Adrenal gland (tissue), 12 donors: Measurements from ENCODE around the gene DST. TPM values are rescaled to one million over a fixed set of nuclear protein-coding genes. Genes with fewer than 3 reads are reported as not detected.
"Not testable (repeated sequence)": the region's sequence is repeated elsewhere in the genome, so short reads cannot be mapped to it uniquely, and the experiment has no call there.

Experiments
- DNase-seq, 7 donors: peaks; one replicate each; pipeline ENCODE4 v3.0.0-alpha.2; 2019 to 2020
- H3K27ac ChIP-seq, 5 donors: fragments of 200-600 bp; sonication (generic) in 4 of 5; 1 replicate in 3 of 5; 2 replicates in 2 of 5; pipeline versions ENCODE4 v1.5.1 to v1.8.0; 2016 to 2020; ENCODE audit warnings: mild to moderate bottlenecking in 1 of 5
- H3K27me3 ChIP-seq: fragments of 200-600 bp; 2 replicates; pipeline ENCODE4 v1.8.0; 2021
- H3K36me3 ChIP-seq, 2 donors: fragments of 200-600 bp; replicated peaks in 1 of 2; 1 replicate in 1 of 2; 2 replicates in 1 of 2; pipeline versions ENCODE4 v1.5.1 to v1.8.0; 2018 to 2022
- H3K4me1 ChIP-seq, 2 donors: fragments of 200-600 bp; replicated peaks in 1 of 2; 1 replicate in 1 of 2; 2 replicates in 1 of 2; pipeline versions ENCODE4 v1.5.1 to v1.8.0; 2018 to 2021
- H3K4me3 ChIP-seq, 4 donors: fragments of 200-600 bp; sonication (generic) in 3 of 4; one replicate each; pipeline ENCODE4 v1.5.1; 2016 to 2018
- H3K9me3 ChIP-seq, 3 donors: fragments of 200-600 bp; sonication (generic) in 1 of 3; replicated peaks in 1 of 3; 1 replicate in 2 of 3; 2 replicates in 1 of 3; pipeline versions ENCODE4 v1.5.1 to v1.8.0; 2016 to 2021
- CTCF ChIP-seq, 6 experiments: fragments of 450-650 bp in 4 of 6; fragments of 200-600 bp in 2 of 6; sonication (generic) in 1 of 6; IDR thresholded peaks; 1 replicate in 5 of 6; 2 replicates in 1 of 6; pipeline versions ENCODE4 v1.5.1 to v1.8.0; 2016 to 2021; ENCODE audit warnings: antibody characterized with exemption in 6 of 6, mild to moderate bottlenecking in 2 of 6, moderate library complexity in 1 of 6
- POLR2A ChIP-seq, 2 donors: fragments of 450-650 bp; IDR thresholded peaks; one replicate each; pipeline ENCODE4 v1.6.1; 2017; ENCODE audit warnings: antibody characterized with exemption in 2 of 2, mild to moderate bottlenecking in 2 of 2, moderate library complexity in 1 of 2
- WGBS, 4 donors: extraction: QIAGEN DNeasy Blood & Tissue Kit in 2 of 4; methylation state at CpG; one replicate each; pipeline versions ENCODE4 v1.1.5 to v1.1.7; 2013 to 2017; 5-methylcytosine and 5-hydroxymethylcytosine counted together
- intact Hi-C, 2 donors: fragments of 100-400 bp; cut with DNase I; formaldehyde crosslinking; loops; one replicate each; pipeline versions ENCODE4 v1.14.1 to v1.15.0; 2022 to 2023
- polyA plus RNA-seq, 3 donors: library from polyadenylated mRNA; stranded (reverse); fragments of 200-250 nt in 2 of 3; fragments of 350-450 nt in 1 of 3; fragmentation: Illumina TruSeq in 1 of 3; extraction: RNeasy Lipid Tissue Mini Kit (QIAGEN cat#74804) in 1 of 3; gene quantifications; one replicate each; pipeline ENCODE4 v1.2.3, GENCODE V29; 2013 to 2014
- total RNA-seq, 9 donors: library from RNA; depleted of rRNA in 4 of 9; stranded (reverse); fragments of >200 nt in 4 of 9; fragments of 120-200 nt in 1 of 9; fragmentation: NEBNext Ultra II Directional in 1 of 9; extraction: Animal tissue kit (Norgen Biotek cat#: 25700) in 1 of 9; gene quantifications; one replicate each; pipeline versions ENCODE4 v1.1.0 to v1.2.4, GENCODE V29; 2013 to 2023
- donor health status: healthy with polysubstance abuse.
- donor health status: Bipolar disorder and iron deficiency.
- donor health status: DM: yes; HTN: yes; CAD: no.
- donor health status: DM: no; HTN: no; CAD: no.
- donor health status: DM: no; HTN: no; CAD: no.
- donor health status: DM: yes; HTN: yes; CAD: no.

The DST gene
- total and polyA plus RNA-seq, 12 donors: 105 to 418 (median 265) TPM

DNA sequence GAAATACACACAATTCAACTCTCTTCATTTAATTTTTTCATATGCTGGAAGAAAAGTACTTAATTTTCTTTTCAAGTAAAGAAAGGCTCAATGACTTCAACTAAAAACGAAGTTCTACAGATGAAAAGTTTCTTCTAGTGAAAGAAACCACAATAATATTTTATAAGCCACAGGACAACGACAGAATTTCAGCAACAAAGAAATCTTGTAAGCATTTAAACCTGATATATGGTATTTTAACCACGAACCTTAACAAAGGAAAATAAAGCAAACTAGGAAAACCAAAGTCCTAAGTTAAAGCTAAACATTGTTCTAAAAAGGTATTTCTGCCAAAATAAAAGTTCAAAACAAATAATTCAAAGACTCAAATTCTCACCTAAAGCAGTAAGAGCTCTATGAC lies 24.6 kb upstream of the DST start:
- 65 to 72% (median 68%) methylated on average over 3 of the region's 3 CpGs for WGBS, 4 donors
- TF ChIP-seq POLR2A (IDR thresholded peaks at IDR 0.05): no peak
- TF ChIP-seq CTCF (IDR thresholded peaks at IDR 0.05): no peak
- no peaks in the 10 kb centered on the region for H3K9me3 ChIP-seq
- no peak for DNase-seq
- H3K4me3 ChIP-seq: no peak overlapping the region
- peaks cover 18 to 25% of the 10 kb centered on the region in 2 donors for H3K4me1 ChIP-seq
- H3K27ac ChIP-seq: no peak overlapping the region
- no peaks in the 10 kb centered on the region for H3K27me3 ChIP-seq
- H3K36me3 ChIP-seq: no peaks in the 10 kb centered on the region
- intact Hi-C loops: no loop called here

- Histone ChIP-seq H3K36me3 (no peaks in the 10 kb centered on the region), H3K27me3 (no peaks in the 10 kb centered on the region), H3K4me3 (no peak overlapping the region), H3K9me3 (no peaks in the 10 kb centered on the region), H3K4me1 (peaks cover 0 to 14% of the 10 kb centered on the region in 2 donors), H3K27ac (no peak overlapping the region)
- TF ChIP-seq POLR2A (IDR thresholded peaks at IDR 0.05) (no peak), CTCF (IDR thresholded peaks at IDR 0.05) (no peak)
- no peak for DNase-seq
- intact Hi-C loops: no loop called here
- WGBS, 4 donors: 69 to 92% (median 89%) methylated on average over 1 of the region's 1 CpG
Measured at GRCh38 chr6:56664029-56664428, 21.3 kb upstream of the DST start.

- H3K4me3 ChIP-seq: no peak overlapping the region
- peaks cover 0 to 14% of the 10 kb centered on the region in 2 donors for H3K4me1 ChIP-seq
- 89 to 95% (median 91%) methylated on average over 3 of the region's 3 CpGs for WGBS, 4 donors
- no peaks in the 10 kb centered on the region for H3K27me3 ChIP-seq
- no peak overlapping the region for H3K27ac ChIP-seq
- intact Hi-C loops: no loop called here
- H3K36me3 ChIP-seq: no peaks in the 10 kb centered on the region
- no peaks in the 10 kb centered on the region for H3K9me3 ChIP-seq
- DNase-seq: no peak
- TF ChIP-seq POLR2A (IDR thresholded peaks at IDR 0.05): no peak
- TF ChIP-seq CTCF (IDR thresholded peaks at IDR 0.05): no peak
Measured at GRCh38 chr6:56663344-56663743, 20.7 kb upstream of the DST start.

GRCh38 chr6:56661338-56661737 lies 18.6 kb upstream of the DST start:
- H3K4me3 ChIP-seq, DNase-seq, H3K9me3 ChIP-seq, H3K36me3 ChIP-seq, H3K27me3 ChIP-seq, H3K27ac ChIP-seq, intact Hi-C loops: not testable (repeated sequence)
- peaks cover 0 to 20% of the 10 kb centered on the region in 2 donors for H3K4me1 ChIP-seq
- WGBS, 4 donors: 80 to 93% (median 89%) methylated on average over 1 to 3 of the region's 3 CpGs

GRCh38 chr6:56660381-56660730 lies 17.7 kb upstream of the DST start:
- Histone ChIP-seq H3K36me3 (no peaks in the 10 kb centered on the region), H3K9me3 (no peaks in the 10 kb centered on the region), H3K27ac (no peak overlapping the region), H3K4me3 (no peak overlapping the region), H3K27me3 (no peaks in the 10 kb centered on the region), H3K4me1 (peaks cover 0 to 30% of the 10 kb centered on the region in 2 donors)
- no peak for TF ChIP-seq CTCF (IDR thresholded peaks at IDR 0.05)
- TF ChIP-seq POLR2A (IDR thresholded peaks at IDR 0.05): no peak
- WGBS, 4 donors: 85 to 99% (median 88%) methylated on average over 3 of the region's 3 CpGs
- no peak for DNase-seq
- intact Hi-C loops: no loop called here
